IMR-90 (cell line): ENCODE data around the gene C2.

Source experiments
- CTCF ChIP-seq: conservative IDR thresholded peaks from 2 replicates; pipeline ENCODE4 v1.5.1; 2012; ENCODE audit warnings: mild to moderate bottlenecking, low read depth, low read length, improper control_type of control experiment
- FOS ChIP-seq: fragments of 150-350 bp; IDR thresholded peaks from 2 replicates; pipeline ENCODE4 v1.6.1; 2016; ENCODE audit warnings: low read depth, low read length
- MAFK ChIP-seq: IDR thresholded peaks from 2 replicates; pipeline ENCODE4 v1.6.1; 2012; ENCODE audit warnings: low read depth, low read length, improper control_type of control experiment
- RCOR1 ChIP-seq: IDR thresholded peaks from 2 replicates; pipeline ENCODE4 v1.6.1; 2012; ENCODE audit warnings: mild to moderate bottlenecking, low read length, improper control_type of control experiment; ENCODE audit not compliant: insufficient replicate concordance

- TF ChIP-seq CTCF (no peak), MAFK (no peak), FOS (no peak), RCOR1 (no peak)
Observed at GRCh38 chr6:31948306-31948705, 20.8 kb downstream of the C2 start.
